HepG2 (cell line): Measurements from ENCODE around the gene NTN4. TPM values are rescaled to one million over a fixed set of nuclear protein-coding genes. Genes with fewer than 3 reads are reported as not detected.

Experiments
- CBX2 ChIP-seq, 2 experiments: fragments of 200-600 bp in 1 of 2; sonication (generic); formaldehyde crosslinking in 1 of 2; IDR thresholded peaks; 2 replicates each; pipeline versions ENCODE4 v1.7.0 to v1.8.1; 2018 to 2022; ENCODE audit warnings: low read depth in 2 of 2, low read length in 1 of 2, mild to moderate bottlenecking in 1 of 2, missing genetic modification reagents in 1 of 2
- CENPT ChIP-seq: sonication (generic); formaldehyde crosslinking; IDR thresholded peaks from 2 replicates; pipeline ENCODE4 v1.8.0; 2022; ENCODE audit warnings: low read depth, mild to moderate bottlenecking, moderate library complexity, missing genetic modification reagents
- ETV6 ChIP-seq: sonication (generic); formaldehyde crosslinking; conservative IDR thresholded peaks from 2 replicates; pipeline ENCODE4 v1.4.0; 2020; ENCODE audit warnings: missing genetic modification reagents
- GABPB1 ChIP-seq: IDR thresholded peaks from 2 replicates; pipeline ENCODE4 v1.6.1; 2016; ENCODE audit warnings: mild to moderate bottlenecking, missing genetic modification reagents, moderate library complexity, missing compliant biosample characterization
- MTF1 ChIP-seq: sonication (generic); formaldehyde crosslinking; IDR thresholded peaks from 2 replicates; pipeline ENCODE4 v1.5.0; 2020; ENCODE audit warnings: missing genetic modification reagents
- NFATC3 ChIP-seq: sonication (generic); formaldehyde crosslinking; IDR thresholded peaks from 2 replicates; pipeline ENCODE4 v1.5.1; 2020; ENCODE audit warnings: mild to moderate bottlenecking, missing genetic modification reagents
- PHF20 ChIP-seq: sonication (generic); formaldehyde crosslinking; IDR thresholded peaks from 2 replicates; pipeline ENCODE4 v1.5.0; 2020; ENCODE audit warnings: mild to moderate bottlenecking, missing genetic modification reagents
- PHF21A ChIP-seq: sonication (generic); formaldehyde crosslinking; IDR thresholded peaks from 2 replicates; pipeline ENCODE4 v1.5.0; 2020; ENCODE audit warnings: mild to moderate bottlenecking, missing genetic modification reagents
- SALL1 ChIP-seq: sonication (generic); formaldehyde crosslinking; IDR thresholded peaks from 2 replicates; pipeline ENCODE4 v1.8.0; 2022; ENCODE audit warnings: mild to moderate bottlenecking, missing genetic modification reagents
- SOX6 ChIP-seq, 2 experiments: fragments of 450-650 bp in 1 of 2; sonication (generic) in 1 of 2; formaldehyde crosslinking in 1 of 2; IDR thresholded peaks; 2 replicates each; pipeline versions ENCODE4 v1.4.0 to v1.6.1; 2017 to 2020; ENCODE audit warnings: antibody characterized with exemption in 1 of 2, mild to moderate bottlenecking in 1 of 2, missing genetic modification reagents in 1 of 2
- TP53 ChIP-seq: sonication (generic); formaldehyde crosslinking; conservative IDR thresholded peaks from 2 replicates; pipeline ENCODE4 v1.4.0; 2020; ENCODE audit warnings: missing genetic modification reagents
- ZNF292 ChIP-seq: sonication (generic); formaldehyde crosslinking; IDR thresholded peaks from 2 replicates; pipeline ENCODE4 v1.8.1; 2022; ENCODE audit warnings: mild to moderate bottlenecking, low read depth, missing genetic modification reagents, borderline replicate concordance
- ZNF644 ChIP-seq: IDR thresholded peaks from 2 replicates; pipeline ENCODE4 v1.6.1; 2016; ENCODE audit warnings: low read depth
- ZSCAN31 ChIP-seq: sonication (generic); formaldehyde crosslinking; IDR thresholded peaks from 2 replicates; pipeline ENCODE4 v1.5.0; 2020; ENCODE audit warnings: low read depth, mild to moderate bottlenecking, missing genetic modification reagents
- polyA plus RNA-seq, 8 experiments: library from polyadenylated mRNA; depleted of rRNA in 3 of 8; stranded (reverse) in 7 of 8; unstranded in 1 of 8; fragments of >200 nt; fragmentation: Illumina TruSeq in 4 of 8; extraction: Trizol in 4 of 8; gene quantifications; 2 replicates each; pipeline versions ENCODE4 v1.2.1 to v1.2.3, GENCODE V29; 2011 to 2016; ENCODE audit warnings: low read depth in 4 of 8, missing spikeins in 1 of 8, mixed read lengths in 1 of 8; ENCODE audit not compliant: insufficient read depth in 1 of 8
- total RNA-seq, 5 experiments: library from RNA; depleted of rRNA; stranded (reverse); fragments of >200 nt; fragmentation: Illumina TruSeq; extraction: Trizol; gene quantifications; 2 replicates each; pipeline ENCODE4 v1.2.3, GENCODE V29; 2016; ENCODE audit warnings: low read depth in 1 of 5
- TF ChIP-seq, protein P1 (sequence below): sonication (generic); formaldehyde crosslinking; IDR thresholded peaks from 2 replicates; pipeline ENCODE4 v1.4.0; 2020; ENCODE audit warnings: missing genetic modification reagents
- TF ChIP-seq, protein P2 (sequence below): sonication (generic); formaldehyde crosslinking; IDR thresholded peaks from 2 replicates; pipeline ENCODE4 v1.4.0; 2020; ENCODE audit warnings: missing genetic modification reagents, borderline replicate concordance
- TF ChIP-seq, protein P3 (sequence below): sonication (generic); formaldehyde crosslinking; IDR thresholded peaks from 2 replicates; pipeline ENCODE4 v1.4.0; 2020; ENCODE audit warnings: missing genetic modification reagents, mild to moderate bottlenecking, borderline replicate concordance
- TF ChIP-seq, protein P4 (sequence below): sonication (generic); formaldehyde crosslinking; IDR thresholded peaks from 2 replicates; pipeline ENCODE4 v1.4.0; 2020; ENCODE audit warnings: mild to moderate bottlenecking, missing genetic modification reagents

The NTN4 gene
- total and polyA plus RNA-seq, 2 of the 13 experiments (the other 11 are each of a cell fraction or from before 2014, with no cell fraction given): 7.8 to 11.5 TPM

DNA sequence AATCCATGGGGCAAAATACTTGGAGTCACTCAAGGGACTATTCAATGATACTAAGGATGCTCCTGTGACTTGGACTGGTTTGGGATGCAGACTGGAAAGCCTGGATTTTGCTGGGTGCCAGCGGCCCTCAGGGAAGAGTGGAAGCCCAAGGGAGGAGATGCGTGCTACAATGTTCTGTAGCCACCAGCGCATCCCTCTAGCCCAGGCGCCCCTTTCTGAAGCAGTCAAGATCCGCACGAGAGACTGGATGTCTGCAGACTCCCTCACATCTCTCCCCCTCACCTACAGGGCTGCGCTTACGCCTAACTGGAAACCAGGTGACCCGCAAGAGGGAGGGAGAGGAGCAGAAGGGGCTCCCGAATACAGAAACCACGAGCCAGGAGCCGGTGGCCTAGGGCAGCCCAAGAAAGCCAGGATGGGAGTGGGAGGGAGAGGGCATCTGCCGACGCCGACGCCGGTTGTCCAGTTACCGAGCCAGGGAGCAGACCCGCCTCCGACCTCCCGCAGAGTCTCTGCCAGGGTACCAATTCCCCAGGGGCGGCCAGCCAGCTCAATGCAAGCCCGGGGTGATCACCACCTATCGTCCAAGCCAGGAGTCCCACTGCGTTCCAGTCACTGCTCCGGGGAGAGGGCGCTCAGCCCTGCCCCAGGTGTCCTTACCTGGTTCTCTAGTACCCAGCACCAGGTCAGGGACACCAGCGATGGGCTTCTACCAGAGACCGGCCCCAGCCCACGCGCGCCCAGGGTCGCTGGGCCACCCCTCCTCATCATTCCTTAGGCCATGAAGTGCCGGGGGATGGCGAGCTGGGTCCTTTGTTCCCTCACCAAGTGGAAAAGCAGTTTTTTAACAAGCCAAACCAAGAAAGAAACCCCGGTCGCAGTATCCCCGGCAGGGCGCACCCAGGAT is 1.2 kb downstream of the NTN4 start (continued):
- TF ChIP-seq, protein P1, sequence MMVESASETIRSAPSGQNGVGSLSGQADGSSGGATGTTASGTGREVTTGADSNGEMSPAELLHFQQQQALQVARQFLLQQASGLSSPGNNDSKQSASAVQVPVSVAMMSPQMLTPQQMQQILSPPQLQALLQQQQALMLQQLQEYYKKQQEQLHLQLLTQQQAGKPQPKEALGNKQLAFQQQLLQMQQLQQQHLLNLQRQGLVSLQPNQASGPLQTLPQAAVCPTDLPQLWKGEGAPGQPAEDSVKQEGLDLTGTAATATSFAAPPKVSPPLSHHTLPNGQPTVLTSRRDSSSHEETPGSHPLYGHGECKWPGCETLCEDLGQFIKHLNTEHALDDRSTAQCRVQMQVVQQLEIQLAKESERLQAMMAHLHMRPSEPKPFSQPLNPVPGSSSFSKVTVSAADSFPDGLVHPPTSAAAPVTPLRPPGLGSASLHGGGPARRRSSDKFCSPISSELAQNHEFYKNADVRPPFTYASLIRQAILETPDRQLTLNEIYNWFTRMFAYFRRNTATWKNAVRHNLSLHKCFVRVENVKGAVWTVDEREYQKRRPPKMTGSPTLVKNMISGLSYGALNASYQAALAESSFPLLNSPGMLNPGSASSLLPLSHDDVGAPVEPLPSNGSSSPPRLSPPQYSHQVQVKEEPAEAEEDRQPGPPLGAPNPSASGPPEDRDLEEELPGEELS: 0 out of 2 replicates have a peak, but pooled peaks have one; percentile 16
- TF ChIP-seq, protein P2, sequence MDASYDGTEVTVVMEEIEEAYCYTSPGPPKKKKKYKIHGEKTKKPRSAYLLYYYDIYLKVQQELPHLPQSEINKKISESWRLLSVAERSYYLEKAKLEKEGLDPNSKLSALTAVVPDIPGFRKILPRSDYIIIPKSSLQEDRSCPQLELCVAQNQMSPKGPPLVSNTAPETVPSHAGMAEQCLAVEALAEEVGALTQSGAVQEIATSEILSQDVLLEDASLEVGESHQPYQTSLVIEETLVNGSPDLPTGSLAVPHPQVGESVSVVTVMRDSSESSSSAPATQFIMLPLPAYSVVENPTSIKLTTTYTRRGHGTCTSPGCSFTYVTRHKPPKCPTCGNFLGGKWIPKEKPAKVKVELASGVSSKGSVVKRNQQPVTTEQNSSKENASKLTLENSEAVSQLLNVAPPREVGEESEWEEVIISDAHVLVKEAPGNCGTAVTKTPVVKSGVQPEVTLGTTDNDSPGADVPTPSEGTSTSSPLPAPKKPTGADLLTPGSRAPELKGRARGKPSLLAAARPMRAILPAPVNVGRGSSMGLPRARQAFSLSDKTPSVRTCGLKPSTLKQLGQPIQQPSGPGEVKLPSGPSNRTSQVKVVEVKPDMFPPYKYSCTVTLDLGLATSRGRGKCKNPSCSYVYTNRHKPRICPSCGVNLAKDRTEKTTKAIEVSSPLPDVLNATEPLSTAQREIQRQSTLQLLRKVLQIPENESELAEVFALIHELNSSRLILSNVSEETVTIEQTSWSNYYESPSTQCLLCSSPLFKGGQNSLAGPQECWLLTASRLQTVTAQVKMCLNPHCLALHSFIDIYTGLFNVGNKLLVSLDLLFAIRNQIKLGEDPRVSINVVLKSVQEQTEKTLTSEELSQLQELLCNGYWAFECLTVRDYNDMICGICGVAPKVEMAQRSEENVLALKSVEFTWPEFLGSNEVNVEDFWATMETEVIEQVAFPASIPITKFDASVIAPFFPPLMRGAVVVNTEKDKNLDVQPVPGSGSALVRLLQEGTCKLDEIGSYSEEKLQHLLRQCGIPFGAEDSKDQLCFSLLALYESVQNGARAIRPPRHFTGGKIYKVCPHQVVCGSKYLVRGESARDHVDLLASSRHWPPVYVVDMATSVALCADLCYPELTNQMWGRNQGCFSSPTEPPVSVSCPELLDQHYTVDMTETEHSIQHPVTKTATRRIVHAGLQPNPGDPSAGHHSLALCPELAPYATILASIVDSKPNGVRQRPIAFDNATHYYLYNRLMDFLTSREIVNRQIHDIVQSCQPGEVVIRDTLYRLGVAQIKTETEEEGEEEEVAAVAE (CRISPR knock-in tag): no peak
- TF ChIP-seq SOX6 (IDR thresholded peaks at IDR 0.05): no peak
- 0 out of 2 replicates have a peak, but pooled peaks have one; percentile 11 for TF ChIP-seq SOX6 (CRISPR knock-in tag; IDR thresholded peaks at IDR 0.05)
- TF ChIP-seq, protein P3, sequence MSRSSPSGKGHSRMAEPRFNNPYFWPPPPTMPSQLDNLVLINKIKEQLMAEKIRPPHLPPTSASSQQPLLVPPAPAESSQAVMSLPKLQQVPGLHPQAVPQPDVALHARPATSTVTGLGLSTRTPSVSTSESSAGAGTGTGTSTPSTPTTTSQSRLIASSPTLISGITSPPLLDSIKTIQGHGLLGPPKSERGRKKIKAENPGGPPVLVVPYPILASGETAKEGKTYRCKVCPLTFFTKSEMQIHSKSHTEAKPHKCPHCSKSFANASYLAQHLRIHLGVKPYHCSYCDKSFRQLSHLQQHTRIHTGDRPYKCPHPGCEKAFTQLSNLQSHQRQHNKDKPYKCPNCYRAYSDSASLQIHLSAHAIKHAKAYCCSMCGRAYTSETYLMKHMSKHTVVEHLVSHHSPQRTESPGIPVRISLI (CRISPR knock-in tag): no peak
- no peak for TF ChIP-seq ZSCAN31 (CRISPR knock-in tag)
- TF ChIP-seq GABPB1 (CRISPR knock-in tag): 0 out of 2 replicates have a peak, but pooled peaks have one; percentile 7
- TF ChIP-seq ETV6 (CRISPR knock-in tag): 0 out of 2 replicates have a peak, but pooled peaks have one; percentile 32
- no peak for TF ChIP-seq CBX2 (IDR thresholded peaks at IDR 0.05; ENCODE audit: low read depth, low read length)
- TF ChIP-seq CBX2 (CRISPR knock-in tag; IDR thresholded peaks at IDR 0.05; ENCODE audit: low read depth): no peak
- TF ChIP-seq SALL1 (CRISPR knock-in tag): 0 out of 2 replicates have a peak, but pooled peaks have one; percentile 13
- TF ChIP-seq TP53 (CRISPR knock-in tag): no peak
- TF ChIP-seq, protein P4, sequence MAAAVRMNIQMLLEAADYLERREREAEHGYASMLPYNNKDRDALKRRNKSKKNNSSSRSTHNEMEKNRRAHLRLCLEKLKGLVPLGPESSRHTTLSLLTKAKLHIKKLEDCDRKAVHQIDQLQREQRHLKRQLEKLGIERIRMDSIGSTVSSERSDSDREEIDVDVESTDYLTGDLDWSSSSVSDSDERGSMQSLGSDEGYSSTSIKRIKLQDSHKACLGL (CRISPR knock-in tag): no peak
- TF ChIP-seq MTF1 (CRISPR knock-in tag): no peak
- TF ChIP-seq CENPT: no peak
- TF ChIP-seq ZNF292 (CRISPR knock-in tag): peak; percentile 32; the same call in 1 of the 2 replicates
- no peak for TF ChIP-seq ZNF644 (CRISPR knock-in tag)
- TF ChIP-seq NFATC3: no peak
- 0 out of 2 replicates have a peak, but pooled peaks have one; percentile 20 for TF ChIP-seq PHF20
- TF ChIP-seq PHF21A (CRISPR knock-in tag): 0 out of 2 replicates have a peak, but pooled peaks have one; percentile 29
